GM19468 (cell line): ENCODE results near the gene C11orf58.

ENCODE experiments used
- ATAC-seq: cut with Tn5 transposase; IDR thresholded peaks from one replicate; pipeline ENCODE4 v1.9.1; 2021; ENCODE audit warnings: mild to moderate bottlenecking, moderate library complexity, moderate number of reproducible peaks; ENCODE audit not compliant: unreplicated experiment; ENCODE audit errors: extremely low read depth

Gene C11orf58

GRCh38 chr11:16799221-16799620, 60.8 kb downstream of the C11orf58 start:
- ATAC-seq, result no peak

DNA sequence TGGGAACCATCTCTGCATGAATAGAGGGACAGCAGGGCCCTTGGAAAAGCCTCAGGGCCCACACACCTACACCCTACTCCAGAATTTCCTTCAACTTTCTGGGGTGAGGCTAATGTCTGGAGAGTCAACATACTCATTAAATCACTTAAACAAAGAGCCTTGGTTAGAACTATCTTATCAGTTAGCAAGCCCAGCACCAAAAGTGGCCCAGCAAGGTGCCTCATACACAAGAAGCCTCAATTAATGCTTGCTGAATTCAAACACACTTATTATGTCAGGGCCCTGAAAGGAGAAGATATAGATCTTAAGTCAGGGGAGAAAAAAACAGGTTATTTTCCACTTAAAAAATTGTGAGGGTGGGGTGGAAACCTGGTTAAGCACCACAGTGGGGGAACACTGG, 61.4 kb downstream of the C11orf58 start:
- ATAC-seq, result no peak

DNA sequence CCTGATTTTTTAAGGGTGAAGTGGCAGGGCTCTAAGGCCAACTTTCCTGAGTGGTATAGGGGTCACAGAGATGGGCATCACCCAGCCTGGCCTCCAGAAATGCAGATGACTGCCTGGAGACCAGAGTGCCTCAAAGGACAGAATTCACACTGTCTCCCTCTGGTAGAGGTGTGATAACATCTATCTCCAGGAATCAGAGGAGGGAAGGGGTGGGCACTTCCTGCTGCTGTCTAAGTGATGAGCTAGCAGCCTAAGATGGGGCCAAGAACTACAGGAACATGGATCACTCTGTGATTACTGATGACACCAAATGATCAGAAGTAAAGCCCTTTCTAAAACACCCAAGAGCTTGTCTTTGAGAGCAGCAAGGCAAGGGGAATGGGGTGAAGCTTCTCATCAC, 61.9 kb downstream of the C11orf58 start:
- ATAC-seq, result no peak

- ATAC-seq, result no peak
These were observed 63.0 kb downstream of the C11orf58 start for GRCh38 chr11:16801288-16801980.

- ATAC-seq, result no peak
These were observed 65.9 kb downstream of the C11orf58 start for GRCh38 chr11:16804104-16804947.

GRCh38 chr11:16805938-16806337, 67.5 kb downstream of the C11orf58 start:
- ATAC-seq, result no peak

DNA sequence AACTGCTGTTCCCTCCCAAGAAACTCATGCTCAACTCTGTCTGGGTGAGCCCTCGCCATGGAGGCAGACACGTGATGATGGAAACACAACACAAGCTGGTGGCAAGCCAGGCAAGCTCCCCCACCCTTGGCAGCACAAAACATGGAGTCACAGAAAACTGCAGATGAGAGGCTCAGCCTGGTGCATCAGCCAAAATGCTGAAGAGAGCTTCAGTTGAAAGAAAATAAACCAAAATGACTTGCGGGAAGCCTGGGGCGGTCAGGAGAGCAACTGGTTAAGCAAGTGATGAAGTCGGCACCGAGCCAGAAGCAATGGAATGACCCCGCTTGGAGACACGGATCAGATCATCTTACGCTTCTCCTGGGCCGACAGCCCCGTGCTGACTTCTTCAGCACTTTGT, 68.3 kb downstream of the C11orf58 start:
- ATAC-seq, result no peak

GRCh38 chr11:16807306-16807705, 68.9 kb downstream of the C11orf58 start:
- ATAC-seq, result no peak
